Ovary (tissue), 9 donors: Measurements from ENCODE around the gene RECQL. TPM values are rescaled to one million over a fixed set of nuclear protein-coding genes. Genes with fewer than 3 reads are reported as not detected.
"Not testable (repeated sequence)": the region's sequence is repeated elsewhere in the genome, so short reads cannot be mapped to it uniquely, and the experiment has no call there.

Experiments
- DNase-seq, 5 donors: peaks; one replicate each; pipeline ENCODE4 v3.0.0-alpha.2; 2019 to 2020
- H3K27ac ChIP-seq, 2 donors: fragments of 200-600 bp; one replicate each; pipeline versions ENCODE4 v1.5.1 to v1.8.0; 2019 to 2022
- H3K27me3 ChIP-seq: fragments of 200-600 bp; one replicate; pipeline ENCODE4 v1.8.0; 2022
- H3K36me3 ChIP-seq: fragments of 200-600 bp; sonication (generic); one replicate; pipeline ENCODE4 v1.5.1; 2019
- H3K4me1 ChIP-seq: one replicate; pipeline ENCODE4 v1.8.1; 2013; ENCODE audit warnings: mild to moderate bottlenecking, moderate library complexity; ENCODE audit not compliant: insufficient read depth
- H3K4me3 ChIP-seq: fragments of 200-600 bp; sonication (generic); one replicate; pipeline ENCODE4 v1.5.1; 2017
- H3K9me3 ChIP-seq, 2 donors: fragments of 200-600 bp in 1 of 2; sonication (generic) in 1 of 2; one replicate each; pipeline versions ENCODE4 v1.5.1 to v1.8.1; 2013 to 2019; ENCODE audit warnings: mild to moderate bottlenecking in 1 of 2, moderate library complexity in 1 of 2
- EP300 ChIP-seq: sonication (generic); formaldehyde crosslinking; IDR thresholded peaks from one replicate; pipeline ENCODE4 v1.6.1; 2017; ENCODE audit warnings: antibody characterized with exemption
- POLR2A ChIP-seq: fragments of 450-650 bp; IDR thresholded peaks from one replicate; pipeline ENCODE4 v1.6.1; 2017; ENCODE audit warnings: antibody characterized with exemption, mild to moderate bottlenecking, moderate library complexity
- WGBS, 3 donors: extraction: QIAGEN DNeasy Blood & Tissue Kit in 1 of 3; methylation state at CpG; one replicate each; pipeline versions ENCODE4 v1.1.5 to v1.1.7; 2013 to 2017; 5-methylcytosine and 5-hydroxymethylcytosine counted together
- intact Hi-C, 4 donors: fragments of 100-400 bp; cut with DNase I; formaldehyde crosslinking; loops; one replicate each; pipeline versions ENCODE4 v1.11.0 to v1.15.1; 2022 to 2023
- polyA plus RNA-seq, 2 donors: library from polyadenylated mRNA; stranded (reverse); fragments of 200-250 nt in 1 of 2; fragments of 350-450 nt in 1 of 2; fragmentation: Illumina TruSeq in 1 of 2; extraction: RNeasy Lipid Tissue Mini Kit (QIAGEN cat#74804) in 1 of 2; gene quantifications; one replicate each; pipeline ENCODE4 v1.2.3, GENCODE V29; 2013 to 2014
- total RNA-seq, 7 donors: library from RNA; depleted of rRNA in 2 of 7; stranded (reverse); fragments of >200 nt in 2 of 7; fragmentation: NEBNext Ultra II Directional in 3 of 7; extraction: Animal tissue kit (Norgen Biotek cat#: 25700) in 3 of 7; gene quantifications; one replicate each; pipeline versions ENCODE4 v1.1.0 to v1.2.4, GENCODE V29; 2016 to 2023
- TF ChIP-seq, protein P1 (sequence below), 3 donors: fragments of 450-650 bp in 2 of 3; fragments of 200-600 bp in 1 of 3; IDR thresholded peaks; one replicate each; pipeline versions ENCODE4 v1.5.1 to v1.8.0; 2016 to 2022; ENCODE audit warnings: antibody characterized with exemption in 3 of 3, mild to moderate bottlenecking in 1 of 3
- donor health status: DM: no; HTN: no; CAD: no; lungs with moderate emphysema.
- donor health status: DM: no; HTN: no; CAD: no.
- donor health status: Bipolar disorder and iron deficiency.
- donor health status: DM: yes; HTN: yes; CAD: no.
- donor health status: DM: no; HTN: no; CAD: no.
- donor health status: DM: yes; HTN: yes; CAD: no.

RECQL gene
- total and polyA plus RNA-seq, 9 donors = 12.3 to 28.0 (median 17.3) TPM

DNA sequence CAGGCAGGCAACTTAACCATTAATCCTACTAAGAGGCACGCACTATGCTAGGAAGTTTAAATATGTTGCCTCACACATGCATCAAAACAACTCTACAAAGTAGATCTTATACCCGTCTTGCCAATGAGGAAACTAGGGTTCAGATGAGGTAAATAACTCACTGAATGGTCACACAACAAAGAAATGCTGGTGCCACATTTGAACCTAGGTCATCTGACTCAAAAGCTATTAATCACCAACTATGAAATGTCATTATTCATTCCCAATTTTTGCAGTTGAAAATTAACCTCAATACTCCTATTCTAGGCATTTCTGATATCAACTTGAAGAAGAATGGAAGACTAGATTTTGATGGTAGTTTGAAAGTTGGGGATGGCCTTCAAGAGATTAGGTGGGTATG lies 66.7 kb downstream of the RECQL start:
- Histone ChIP-seq H3K36me3 (no peaks in the 10 kb centered on the region), H3K27me3 (no peaks in the 10 kb centered on the region), H3K4me3 (no peak overlapping the region), H3K27ac (no peak overlapping the region), H3K9me3 (no peaks in the 10 kb centered on the region), H3K4me1 (no peaks in the 10 kb centered on the region)
- intact Hi-C loops = no loop called here
- TF ChIP-seq POLR2A = no peak
- no peak for TF ChIP-seq EP300
- TF ChIP-seq, protein P1, sequence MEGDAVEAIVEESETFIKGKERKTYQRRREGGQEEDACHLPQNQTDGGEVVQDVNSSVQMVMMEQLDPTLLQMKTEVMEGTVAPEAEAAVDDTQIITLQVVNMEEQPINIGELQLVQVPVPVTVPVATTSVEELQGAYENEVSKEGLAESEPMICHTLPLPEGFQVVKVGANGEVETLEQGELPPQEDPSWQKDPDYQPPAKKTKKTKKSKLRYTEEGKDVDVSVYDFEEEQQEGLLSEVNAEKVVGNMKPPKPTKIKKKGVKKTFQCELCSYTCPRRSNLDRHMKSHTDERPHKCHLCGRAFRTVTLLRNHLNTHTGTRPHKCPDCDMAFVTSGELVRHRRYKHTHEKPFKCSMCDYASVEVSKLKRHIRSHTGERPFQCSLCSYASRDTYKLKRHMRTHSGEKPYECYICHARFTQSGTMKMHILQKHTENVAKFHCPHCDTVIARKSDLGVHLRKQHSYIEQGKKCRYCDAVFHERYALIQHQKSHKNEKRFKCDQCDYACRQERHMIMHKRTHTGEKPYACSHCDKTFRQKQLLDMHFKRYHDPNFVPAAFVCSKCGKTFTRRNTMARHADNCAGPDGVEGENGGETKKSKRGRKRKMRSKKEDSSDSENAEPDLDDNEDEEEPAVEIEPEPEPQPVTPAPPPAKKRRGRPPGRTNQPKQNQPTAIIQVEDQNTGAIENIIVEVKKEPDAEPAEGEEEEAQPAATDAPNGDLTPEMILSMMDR (IDR thresholded peaks at IDR 0.05) = no peak
- DNase-seq = no peak
- WGBS, 3 donors = 69 to 75% (median 72%) methylated on average over 2 of the region's 2 CpGs

DNA sequence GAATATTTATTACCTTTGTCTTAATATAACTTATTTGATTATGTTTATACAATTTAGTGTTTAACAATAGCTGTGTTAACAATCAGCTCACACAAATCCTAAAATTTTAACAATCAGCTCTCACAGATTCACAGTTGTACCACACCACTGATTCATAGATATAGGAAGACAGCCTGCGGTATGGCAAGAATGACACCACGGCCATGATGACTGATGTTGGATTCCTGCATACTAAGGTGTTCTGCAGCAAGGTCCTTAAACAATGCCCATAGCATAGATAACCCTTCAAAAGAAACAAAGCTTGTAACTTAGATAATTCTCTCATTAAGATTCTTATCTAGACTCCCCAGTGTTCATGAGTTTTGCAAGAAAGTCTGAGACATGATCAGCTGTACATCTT lies 67.9 kb downstream of the RECQL start:
- WGBS, 3 donors = 55 to 66% (median 66%) methylated on average over 2 of the region's 2 CpGs
- TF ChIP-seq, protein P1 (IDR thresholded peaks at IDR 0.05) = no peak
- TF ChIP-seq EP300 = no peak
- TF ChIP-seq POLR2A = no peak
- H3K27ac ChIP-seq = no peak overlapping the region
- H3K27me3 ChIP-seq = no peaks in the 10 kb centered on the region
- no peaks in the 10 kb centered on the region for H3K36me3 ChIP-seq
- DNase-seq = no peak
- H3K4me3 ChIP-seq = no peak overlapping the region
- H3K9me3 ChIP-seq = no peaks in the 10 kb centered on the region
- no peaks in the 10 kb centered on the region for H3K4me1 ChIP-seq
- intact Hi-C loops = no loop called here

DNA sequence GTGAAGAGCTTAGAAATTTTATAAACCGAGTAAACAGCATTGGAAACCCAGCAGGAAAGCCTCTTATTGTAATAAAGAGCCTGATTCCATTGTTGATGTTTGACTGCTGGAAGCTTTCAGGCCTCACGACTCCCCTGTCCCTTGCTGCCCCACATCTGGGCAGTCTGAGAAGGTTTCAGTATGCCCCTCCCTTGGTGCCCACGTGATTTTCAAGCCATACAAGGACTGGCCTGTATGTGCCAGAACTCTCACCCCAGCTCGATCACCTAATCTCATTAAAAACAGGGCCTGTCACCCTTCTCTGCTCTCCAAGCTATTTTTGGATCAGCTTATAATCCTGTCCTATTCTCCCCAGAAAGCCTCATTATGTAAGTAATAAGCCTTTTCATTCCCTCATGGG lies 71.4 kb downstream of the RECQL start:
- H3K4me3 ChIP-seq = no peak overlapping the region
- H3K27ac ChIP-seq = no peak overlapping the region
- no peaks in the 10 kb centered on the region for H3K4me1 ChIP-seq
- intact Hi-C loops = no loop called here
- H3K27me3 ChIP-seq = no peaks in the 10 kb centered on the region
- WGBS, 3 donors = 44 to 56% (median 50%) methylated on average over 4 of the region's 4 CpGs
- H3K36me3 ChIP-seq = no peaks in the 10 kb centered on the region
- DNase-seq = no peak
- TF ChIP-seq, protein P1 (IDR thresholded peaks at IDR 0.05) = no peak
- TF ChIP-seq EP300 (no peak), POLR2A (no peak)
- H3K9me3 ChIP-seq = no peaks in the 10 kb centered on the region

DNA sequence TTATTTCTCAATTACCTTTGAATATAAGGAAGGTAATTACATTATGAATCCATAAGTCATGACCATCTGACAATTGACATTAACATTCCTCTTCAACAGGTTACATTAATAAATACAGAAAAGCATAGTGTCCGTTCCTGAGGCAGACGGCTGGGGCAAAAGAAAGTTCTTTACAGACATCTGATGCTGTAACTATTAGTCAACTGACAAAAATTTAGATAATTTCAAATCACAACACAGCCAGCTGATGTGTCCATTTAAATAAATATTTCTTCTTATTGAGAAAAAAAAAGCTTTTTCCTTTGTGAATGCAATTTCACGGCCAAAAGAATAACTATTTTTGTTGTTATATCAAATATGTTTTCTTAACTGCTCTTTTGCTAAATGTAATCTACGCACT lies 73.2 kb downstream of the RECQL start:
- Histone ChIP-seq H3K27me3 (no peaks in the 10 kb centered on the region), H3K9me3 (no peaks in the 10 kb centered on the region), H3K27ac (no peak overlapping the region), H3K36me3 (no peaks in the 10 kb centered on the region), H3K4me1 (no peaks in the 10 kb centered on the region), H3K4me3 (no peak overlapping the region)
- DNase-seq = no peak
- TF ChIP-seq, protein P1 (IDR thresholded peaks at IDR 0.05) = no peak
- no peak for TF ChIP-seq POLR2A
- no peak for TF ChIP-seq EP300
- WGBS, 3 donors = 50 to 80% (median 57%) methylated on average over 4 of the region's 4 CpGs
- intact Hi-C loops = no loop called here

DNA sequence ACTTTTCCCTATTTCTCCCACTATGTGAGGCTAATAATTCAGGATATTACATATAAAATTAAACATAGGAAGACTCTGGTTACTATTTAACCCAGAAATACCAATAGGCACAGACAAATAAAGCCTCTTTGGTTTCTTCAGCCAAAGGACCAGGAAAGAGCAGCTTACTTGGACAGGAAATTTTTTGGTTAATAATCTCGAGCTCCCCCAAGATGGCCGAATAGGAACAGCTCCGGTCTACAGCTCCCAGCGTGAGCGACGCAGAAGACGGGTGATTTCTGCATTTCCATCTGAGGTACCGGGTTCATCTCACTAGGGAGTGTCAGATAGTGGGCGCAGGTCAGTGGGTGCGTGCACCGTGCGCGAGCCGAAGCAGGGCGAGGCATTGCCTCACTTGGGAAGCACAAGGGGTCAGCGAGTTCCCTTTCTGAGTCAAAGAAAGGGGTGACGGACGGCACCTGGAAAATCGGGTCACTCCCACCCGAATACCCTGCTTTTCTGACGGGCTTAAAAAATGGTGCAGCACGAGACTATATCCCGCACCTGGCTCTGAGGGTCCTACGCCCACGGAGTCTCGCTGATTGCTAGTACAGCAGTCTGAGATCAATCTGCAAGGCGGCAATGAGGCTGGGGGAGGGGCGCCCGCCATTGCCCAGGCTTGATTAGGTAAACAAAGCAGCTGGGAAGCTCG lies 82.3 kb downstream of the RECQL start:
- H3K36me3 ChIP-seq, H3K27ac ChIP-seq, H3K27me3 ChIP-seq, H3K4me1 ChIP-seq, H3K4me3 ChIP-seq, intact Hi-C loops, H3K9me3 ChIP-seq, DNase-seq: not testable (repeated sequence)
- WGBS, 3 donors = 83 to 85% (median 85%) methylated on average over 29 to 30 of the region's 30 CpGs

Other genes starting within 250 kb of the RECQL start
- gene SLCO1A2, start 166.7 kb downstream of the RECQL start, total RNA-seq = under 1 TPM in 3 of 7 donors, not detected in 4; 0.20 to 0.35 (median 0.33) TPM
- gene SLCO1A2, start 166.7 kb downstream of the RECQL start, polyA plus RNA-seq = under 1 TPM in 1 of 2 donors, not detected in 1; 0.11 TPM
- not detected for gene IAPP, start 128.7 kb downstream of the RECQL start, total RNA-seq
- not detected for gene IAPP, start 128.7 kb downstream of the RECQL start, polyA plus RNA-seq
- gene PYROXD1, start 64.0 kb downstream of the RECQL start, total RNA-seq = 10 to 100 TPM; 11.3 to 25.4 (median 15.8) TPM
- gene PYROXD1, start 64.0 kb downstream of the RECQL start, polyA plus RNA-seq = 1 to 10 TPM; 7.3 to 9.4 TPM
- gene GOLT1B, start 154 bp upstream of the RECQL start, total RNA-seq = 10 to 100 TPM; 13.6 to 23.3 (median 18.3) TPM
- gene GOLT1B, start 154 bp upstream of the RECQL start, polyA plus RNA-seq = 10 to 100 TPM; 19.9 to 29.6 TPM
- gene SPX, start 24.7 kb upstream of the RECQL start, total RNA-seq = 1 to 10 TPM in 1 of 7 donors, under 1 TPM in 3, not detected in 3; 0.22 to 1.1 (median 0.39) TPM
- gene SPX, start 24.7 kb upstream of the RECQL start, polyA plus RNA-seq = under 1 TPM; 0.16 to 0.17 TPM
- under 1 TPM in 1 of 7 donors, not detected in 6; 0.12 TPM for gene GYS2, start 103.2 kb upstream of the RECQL start, total RNA-seq
- not detected for gene GYS2, start 103.2 kb upstream of the RECQL start, polyA plus RNA-seq
- 100 to 1,000 TPM; 266 to 595 (median 479) TPM for gene LDHB, start 156.2 kb upstream of the RECQL start, total RNA-seq
- 100 to 1,000 TPM; 467 to 674 TPM for gene LDHB, start 156.2 kb upstream of the RECQL start, polyA plus RNA-seq